H1 (cell line): ENCODE data around the gene SOX6. TPM values are rescaled to one million over a fixed set of nuclear protein-coding genes. Genes with fewer than 3 reads are reported as not detected.

Experiments used
- EP300 ChIP-seq, 2 experiments: IDR thresholded peaks; 1 replicate in 1 of 2; 2 replicates in 1 of 2; pipeline ENCODE4 v1.6.1; 2011 to 2012; ENCODE audit warnings: low read depth in 2 of 2, low read length in 2 of 2, mild to moderate bottlenecking in 2 of 2, borderline replicate concordance in 1 of 2, inconsistent platforms in 1 of 2, moderate library complexity in 1 of 2
- polyA plus RNA-seq, 7 experiments: library from polyadenylated mRNA; depleted of rRNA in 3 of 7; stranded (reverse) in 5 of 7; unstranded in 2 of 7; fragments of >200 nt in 5 of 7; fragments of 200-250 nt in 2 of 7; gene quantifications; 1 replicate in 5 of 7; 2 replicates in 1 of 7; 4 replicates in 1 of 7; pipeline versions ENCODE4 v1.2.1 to v1.2.3, GENCODE V29; 2011 to 2013; ENCODE audit warnings: missing spikeins in 2 of 7, mixed read lengths in 2 of 7
- total RNA-seq: library from RNA; stranded (reverse); fragmentation: NEBNext Ultra II Directional; extraction: Animal tissue kit (Norgen Biotek cat#: 25700); gene quantifications from 2 replicates; pipeline ENCODE4 v1.2.1, GENCODE V29; 2021

SOX6 gene
- total and polyA plus RNA-seq, 2 of the 8 experiments (the other 6 are each of a cell fraction or from before 2014, with no cell fraction given): 0.09 TPM; not detected in 1

- TF ChIP-seq EP300 (IDR thresholded peaks at IDR 0.05; ENCODE audit: borderline replicate concordance in 1 of 2, low read depth in 2 of 2, low read length in 2 of 2): no peak
These were observed 371.1 kb downstream of the SOX6 start (continued) for GRCh38 chr11:15985127-15985859.
